ENCODE measurements around the gene MUS81.

DNA sequence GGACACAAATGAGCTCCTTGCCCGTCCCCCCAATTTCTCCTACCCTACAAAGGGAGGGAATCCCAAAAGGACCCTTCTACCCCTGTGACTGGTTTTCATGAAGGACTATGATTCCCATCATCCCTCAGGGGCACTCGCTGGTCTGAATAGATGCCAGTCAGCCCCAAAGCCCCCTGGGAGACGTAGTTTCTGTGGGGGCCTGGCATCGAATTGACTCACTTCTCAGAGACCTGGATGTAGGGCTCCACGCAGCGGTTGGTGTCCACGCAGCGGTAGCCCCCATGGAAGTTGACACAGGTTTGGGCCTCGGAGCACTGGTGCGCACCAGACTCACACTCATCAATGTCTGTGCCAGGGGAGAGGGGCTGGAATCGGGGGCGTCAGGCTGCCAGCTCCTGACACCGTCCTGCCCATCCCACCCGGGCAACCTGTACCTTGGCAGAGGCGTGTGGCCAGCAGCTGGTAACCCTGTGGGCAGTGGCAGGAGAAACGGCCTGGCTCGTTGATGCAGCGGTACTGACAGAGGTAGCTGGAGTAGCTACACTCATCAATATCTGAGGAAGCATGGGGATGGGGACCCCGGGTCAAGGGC, 7.9 kb downstream of the MUS81 start:
- TF ChIP-seq CTCF (IDR thresholded peaks at IDR 0.05; ENCODE audit: low read length) (no peak), EZH2 (optimal IDR thresholded peaks at IDR 0.05; ENCODE audit: low read depth, low read length) (no peak)
